ENCODE results near the gene WNT4. TPM values are rescaled to one million over a fixed set of nuclear protein-coding genes. Genes with fewer than 3 reads are reported as not detected.

Gene WNT4
- total and polyA plus RNA-seq, 2 donors (not counting 1 experiment from before 2014, with no cell fraction given): not detected

DNA sequence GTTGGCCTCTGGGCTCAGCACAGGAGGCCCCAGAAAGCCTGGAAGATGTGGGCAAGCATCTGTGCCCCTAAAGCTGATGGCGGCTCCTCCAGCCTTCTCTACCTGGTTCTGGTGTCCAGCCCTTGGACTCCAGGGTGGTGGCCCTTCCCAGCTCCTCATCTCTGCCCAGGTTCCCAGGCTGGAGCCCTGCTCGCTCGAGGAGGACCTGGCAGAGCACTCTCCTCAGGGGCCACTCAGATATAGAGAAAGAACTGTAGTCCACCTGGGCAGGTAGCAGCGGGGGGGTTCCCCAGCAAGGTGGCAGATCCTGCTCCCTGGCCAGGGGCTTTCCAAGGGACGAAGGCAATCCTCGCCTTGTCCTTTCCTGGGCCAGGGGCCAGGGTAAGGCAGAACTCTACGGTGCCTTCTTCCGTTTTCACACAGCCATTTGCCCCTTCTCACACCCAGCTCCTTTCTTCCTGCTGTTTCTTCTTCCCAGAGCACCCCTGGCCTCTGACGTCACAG, 18.9 kb downstream of the WNT4 start:
- Histone ChIP-seq H3K4me2 (replicated peaks; ENCODE audit: low read depth, low read length, poor library complexity, severe bottlenecking) (no peak overlapping the region), H3K27me3 (replicated peaks in 1 of 4; ENCODE audit: control extremely low read depth in 1 of 4, control insufficient read depth in 3 of 4, insufficient read depth in 4 of 4, low read length in 3 of 4) (no peaks in the 10 kb centered on the region), H3K9ac (ENCODE audit: low read length) (no peak overlapping the region), H3K4me1 (ENCODE audit: control insufficient read depth in 2 of 2, insufficient read depth in 2 of 2, low read length in 2 of 2) (peaks cover 8 to 16% of the 10 kb centered on the region in 2 donors), H3K36me3 (replicated peaks in 1 of 2; ENCODE audit: control extremely low read depth in 1 of 2, control insufficient read depth in 1 of 2, extremely low read depth in 1 of 2, insufficient read depth in 2 of 2, low read length in 1 of 2) (peaks cover 0 to 11% of the 10 kb centered on the region in 2 experiments), H3K9me3 (ENCODE audit: control extremely low read depth in 1 of 3, control insufficient read depth in 2 of 3, insufficient read depth in 1 of 3, low read length in 2 of 3) (no peaks in the 10 kb centered on the region), H2AFZ (ENCODE audit: insufficient read depth, low read depth, low read length, poor library complexity, severe bottlenecking) (no peak overlapping the region), H3K79me2 (ENCODE audit: control insufficient read depth, insufficient read depth, low read length) (peaks cover 5% of the 10 kb centered on the region), H3K4me3 (ENCODE audit: control extremely low read depth in 1 of 5, extremely low read depth in 1 of 5, insufficient read depth in 1 of 5, low read depth in 2 of 5, low read length in 4 of 5) (no peak overlapping the region), H4K20me1 (ENCODE audit: control insufficient read depth, insufficient read depth, low read length, poor library complexity, severe bottlenecking) (peaks cover 19% of the 10 kb centered on the region), H3K27ac (ENCODE audit: low read length in 2 of 2) (no peak overlapping the region)
- Mint-ChIP-seq H3K27me3 (no peaks in the 10 kb centered on the region), H3K4me3 (no peak overlapping the region), H3K9me3 (ENCODE audit: insufficient read depth) (no peaks in the 10 kb centered on the region), H3K27ac (no peak overlapping the region), H3K4me1 (peaks cover 15% of the 10 kb centered on the region)
- no peak for ATAC-seq (ENCODE audit: low read depth)
- ChIA-PET POLR2A (no interaction called here), CTCF (interaction anchor here (1.2 kb wide), 1 partner anchor 9 kb away, joined by 3 read pairs; no protein-coding TSS in a partner anchor)
- intact Hi-C loops (cut with micrococcal nuclease): no loop called here
- TF ChIP-seq CTCF (IDR thresholded peaks at IDR 0.05) (no peak), EZH2 (IDR thresholded peaks at IDR 0.05; ENCODE audit: borderline replicate concordance, insufficient read depth, low read depth, low read length, poor library complexity, severe bottlenecking) (no peak)
- DNase-seq: no peak
- WGBS (ENCODE audit: insufficient coverage): 95% methylated on average over 9 of the region's 9 CpGs

- H3K9me3 ChIP-seq (ENCODE audit: control extremely low read depth in 1 of 3, control insufficient read depth in 2 of 3, insufficient read depth in 1 of 3, low read length in 2 of 3): no peaks in the 10 kb centered on the region
- CTCF ChIA-PET: no interaction called here
- DNase-seq (no peak), ATAC-seq (ENCODE audit: low read depth) (no peak)
- H4K20me1 ChIP-seq (ENCODE audit: control insufficient read depth, insufficient read depth, low read length, poor library complexity, severe bottlenecking): peaks cover 27% of the 10 kb centered on the region
- Mint-ChIP-seq H3K4me3 (no peak overlapping the region), H3K9me3 (ENCODE audit: insufficient read depth) (no peaks in the 10 kb centered on the region), H3K27ac (no peak overlapping the region), H3K27me3 (no peaks in the 10 kb centered on the region), H3K4me1 (peaks cover 24% of the 10 kb centered on the region)
- POLR2A ChIA-PET: no interaction called here
- WGBS (ENCODE audit: insufficient coverage): 94% methylated on average over 8 of the region's 8 CpGs
- intact Hi-C loops (cut with micrococcal nuclease): no loop called here
- peaks cover 0 to 11% of the 10 kb centered on the region in 2 experiments for H3K36me3 ChIP-seq (replicated peaks in 1 of 2; ENCODE audit: control extremely low read depth in 1 of 2, control insufficient read depth in 1 of 2, extremely low read depth in 1 of 2, insufficient read depth in 2 of 2, low read length in 1 of 2)
- H3K9ac ChIP-seq (ENCODE audit: low read length): no peak overlapping the region
- H3K4me1 ChIP-seq (ENCODE audit: control insufficient read depth in 2 of 2, insufficient read depth in 2 of 2, low read length in 2 of 2): peaks cover 17 to 26% of the 10 kb centered on the region in 2 donors
- no peaks in the 10 kb centered on the region for H3K27me3 ChIP-seq (replicated peaks in 1 of 4; ENCODE audit: control extremely low read depth in 1 of 4, control insufficient read depth in 3 of 4, insufficient read depth in 4 of 4, low read length in 3 of 4)
- H3K4me2 ChIP-seq (replicated peaks; ENCODE audit: low read depth, low read length, poor library complexity, severe bottlenecking): no peak overlapping the region
- H2AFZ ChIP-seq (ENCODE audit: insufficient read depth, low read depth, low read length, poor library complexity, severe bottlenecking): no peak overlapping the region
- H3K79me2 ChIP-seq (ENCODE audit: control insufficient read depth, insufficient read depth, low read length): peaks cover 5% of the 10 kb centered on the region
- H3K27ac ChIP-seq (ENCODE audit: low read length in 2 of 2): no peak overlapping the region
- H3K4me3 ChIP-seq (ENCODE audit: control extremely low read depth in 1 of 5, extremely low read depth in 1 of 5, insufficient read depth in 1 of 5, low read depth in 2 of 5, low read length in 4 of 5): no peak overlapping the region
- TF ChIP-seq CTCF (IDR thresholded peaks at IDR 0.05): no peak
- TF ChIP-seq EZH2 (IDR thresholded peaks at IDR 0.05; ENCODE audit: borderline replicate concordance, insufficient read depth, low read depth, low read length, poor library complexity, severe bottlenecking): no peak
These were observed 19.9 kb downstream of the WNT4 start for GRCh38 chr1:22123071-22123390.
